Measurements from ENCODE around the gene COPG2. TPM values are rescaled to one million over a fixed set of nuclear protein-coding genes. Genes with fewer than 3 reads are reported as not detected.
"Not testable (repeated sequence)": the region's sequence is repeated elsewhere in the genome, so short reads cannot be mapped to it uniquely, and the experiment has no call there.

Gene COPG2
- total and polyA plus RNA-seq, 2 experiments from 2014 or later = 4.9 to 66.3 TPM

DNA sequence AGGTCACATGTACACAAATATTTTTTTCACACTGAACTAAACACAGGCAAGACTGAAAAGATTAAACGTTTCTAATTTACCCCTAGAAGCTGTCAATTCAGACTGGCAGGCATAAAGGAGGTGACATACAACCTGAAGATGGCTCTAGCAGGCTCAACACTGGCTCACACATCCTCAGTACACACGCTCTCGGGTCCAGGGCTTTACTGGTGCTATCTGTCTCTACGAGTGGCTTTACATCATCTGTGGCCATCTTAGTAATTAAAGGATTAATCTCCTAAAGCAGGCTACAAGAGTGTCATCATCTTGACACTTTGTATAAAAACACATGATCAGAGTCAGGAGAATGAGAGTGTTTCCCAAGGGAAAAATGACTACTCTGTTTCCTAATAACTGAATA, 57.3 kb downstream of the COPG2 start:
- no peak for TF ChIP-seq ZNF114 (CRISPR knock-in tag; IDR thresholded peaks at IDR 0.05)
- TF ChIP-seq EZH2 (IDR thresholded peaks at IDR 0.05; ENCODE audit: low read depth, unreplicated experiment) = no peak
- TF ChIP-seq, protein P1, sequence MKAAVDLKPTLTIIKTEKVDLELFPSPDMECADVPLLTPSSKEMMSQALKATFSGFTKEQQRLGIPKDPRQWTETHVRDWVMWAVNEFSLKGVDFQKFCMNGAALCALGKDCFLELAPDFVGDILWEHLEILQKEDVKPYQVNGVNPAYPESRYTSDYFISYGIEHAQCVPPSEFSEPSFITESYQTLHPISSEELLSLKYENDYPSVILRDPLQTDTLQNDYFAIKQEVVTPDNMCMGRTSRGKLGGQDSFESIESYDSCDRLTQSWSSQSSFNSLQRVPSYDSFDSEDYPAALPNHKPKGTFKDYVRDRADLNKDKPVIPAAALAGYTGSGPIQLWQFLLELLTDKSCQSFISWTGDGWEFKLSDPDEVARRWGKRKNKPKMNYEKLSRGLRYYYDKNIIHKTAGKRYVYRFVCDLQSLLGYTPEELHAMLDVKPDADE (IDR thresholded peaks at IDR 0.05) = no peak
- no peak for TF ChIP-seq ZNF331 (CRISPR knock-in tag; IDR thresholded peaks at IDR 0.05; ENCODE audit: low read depth)
- TF ChIP-seq NANOG (IDR thresholded peaks at IDR 0.05; ENCODE audit: borderline replicate concordance) = no peak
- TF ChIP-seq, protein P2, sequence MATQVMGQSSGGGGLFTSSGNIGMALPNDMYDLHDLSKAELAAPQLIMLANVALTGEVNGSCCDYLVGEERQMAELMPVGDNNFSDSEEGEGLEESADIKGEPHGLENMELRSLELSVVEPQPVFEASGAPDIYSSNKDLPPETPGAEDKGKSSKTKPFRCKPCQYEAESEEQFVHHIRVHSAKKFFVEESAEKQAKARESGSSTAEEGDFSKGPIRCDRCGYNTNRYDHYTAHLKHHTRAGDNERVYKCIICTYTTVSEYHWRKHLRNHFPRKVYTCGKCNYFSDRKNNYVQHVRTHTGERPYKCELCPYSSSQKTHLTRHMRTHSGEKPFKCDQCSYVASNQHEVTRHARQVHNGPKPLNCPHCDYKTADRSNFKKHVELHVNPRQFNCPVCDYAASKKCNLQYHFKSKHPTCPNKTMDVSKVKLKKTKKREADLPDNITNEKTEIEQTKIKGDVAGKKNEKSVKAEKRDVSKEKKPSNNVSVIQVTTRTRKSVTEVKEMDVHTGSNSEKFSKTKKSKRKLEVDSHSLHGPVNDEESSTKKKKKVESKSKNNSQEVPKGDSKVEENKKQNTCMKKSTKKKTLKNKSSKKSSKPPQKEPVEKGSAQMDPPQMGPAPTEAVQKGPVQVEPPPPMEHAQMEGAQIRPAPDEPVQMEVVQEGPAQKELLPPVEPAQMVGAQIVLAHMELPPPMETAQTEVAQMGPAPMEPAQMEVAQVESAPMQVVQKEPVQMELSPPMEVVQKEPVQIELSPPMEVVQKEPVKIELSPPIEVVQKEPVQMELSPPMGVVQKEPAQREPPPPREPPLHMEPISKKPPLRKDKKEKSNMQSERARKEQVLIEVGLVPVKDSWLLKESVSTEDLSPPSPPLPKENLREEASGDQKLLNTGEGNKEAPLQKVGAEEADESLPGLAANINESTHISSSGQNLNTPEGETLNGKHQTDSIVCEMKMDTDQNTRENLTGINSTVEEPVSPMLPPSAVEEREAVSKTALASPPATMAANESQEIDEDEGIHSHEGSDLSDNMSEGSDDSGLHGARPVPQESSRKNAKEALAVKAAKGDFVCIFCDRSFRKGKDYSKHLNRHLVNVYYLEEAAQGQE (IDR thresholded peaks at IDR 0.05; ENCODE audit: unreplicated experiment) = no peak
- no peak for TF ChIP-seq EZH2phosphoT487 (IDR thresholded peaks at IDR 0.05; ENCODE audit: unreplicated experiment)
- no peak for TF ChIP-seq JUNB (IDR thresholded peaks at IDR 0.05; ENCODE audit: unreplicated experiment)
- TF ChIP-seq, protein P3, sequence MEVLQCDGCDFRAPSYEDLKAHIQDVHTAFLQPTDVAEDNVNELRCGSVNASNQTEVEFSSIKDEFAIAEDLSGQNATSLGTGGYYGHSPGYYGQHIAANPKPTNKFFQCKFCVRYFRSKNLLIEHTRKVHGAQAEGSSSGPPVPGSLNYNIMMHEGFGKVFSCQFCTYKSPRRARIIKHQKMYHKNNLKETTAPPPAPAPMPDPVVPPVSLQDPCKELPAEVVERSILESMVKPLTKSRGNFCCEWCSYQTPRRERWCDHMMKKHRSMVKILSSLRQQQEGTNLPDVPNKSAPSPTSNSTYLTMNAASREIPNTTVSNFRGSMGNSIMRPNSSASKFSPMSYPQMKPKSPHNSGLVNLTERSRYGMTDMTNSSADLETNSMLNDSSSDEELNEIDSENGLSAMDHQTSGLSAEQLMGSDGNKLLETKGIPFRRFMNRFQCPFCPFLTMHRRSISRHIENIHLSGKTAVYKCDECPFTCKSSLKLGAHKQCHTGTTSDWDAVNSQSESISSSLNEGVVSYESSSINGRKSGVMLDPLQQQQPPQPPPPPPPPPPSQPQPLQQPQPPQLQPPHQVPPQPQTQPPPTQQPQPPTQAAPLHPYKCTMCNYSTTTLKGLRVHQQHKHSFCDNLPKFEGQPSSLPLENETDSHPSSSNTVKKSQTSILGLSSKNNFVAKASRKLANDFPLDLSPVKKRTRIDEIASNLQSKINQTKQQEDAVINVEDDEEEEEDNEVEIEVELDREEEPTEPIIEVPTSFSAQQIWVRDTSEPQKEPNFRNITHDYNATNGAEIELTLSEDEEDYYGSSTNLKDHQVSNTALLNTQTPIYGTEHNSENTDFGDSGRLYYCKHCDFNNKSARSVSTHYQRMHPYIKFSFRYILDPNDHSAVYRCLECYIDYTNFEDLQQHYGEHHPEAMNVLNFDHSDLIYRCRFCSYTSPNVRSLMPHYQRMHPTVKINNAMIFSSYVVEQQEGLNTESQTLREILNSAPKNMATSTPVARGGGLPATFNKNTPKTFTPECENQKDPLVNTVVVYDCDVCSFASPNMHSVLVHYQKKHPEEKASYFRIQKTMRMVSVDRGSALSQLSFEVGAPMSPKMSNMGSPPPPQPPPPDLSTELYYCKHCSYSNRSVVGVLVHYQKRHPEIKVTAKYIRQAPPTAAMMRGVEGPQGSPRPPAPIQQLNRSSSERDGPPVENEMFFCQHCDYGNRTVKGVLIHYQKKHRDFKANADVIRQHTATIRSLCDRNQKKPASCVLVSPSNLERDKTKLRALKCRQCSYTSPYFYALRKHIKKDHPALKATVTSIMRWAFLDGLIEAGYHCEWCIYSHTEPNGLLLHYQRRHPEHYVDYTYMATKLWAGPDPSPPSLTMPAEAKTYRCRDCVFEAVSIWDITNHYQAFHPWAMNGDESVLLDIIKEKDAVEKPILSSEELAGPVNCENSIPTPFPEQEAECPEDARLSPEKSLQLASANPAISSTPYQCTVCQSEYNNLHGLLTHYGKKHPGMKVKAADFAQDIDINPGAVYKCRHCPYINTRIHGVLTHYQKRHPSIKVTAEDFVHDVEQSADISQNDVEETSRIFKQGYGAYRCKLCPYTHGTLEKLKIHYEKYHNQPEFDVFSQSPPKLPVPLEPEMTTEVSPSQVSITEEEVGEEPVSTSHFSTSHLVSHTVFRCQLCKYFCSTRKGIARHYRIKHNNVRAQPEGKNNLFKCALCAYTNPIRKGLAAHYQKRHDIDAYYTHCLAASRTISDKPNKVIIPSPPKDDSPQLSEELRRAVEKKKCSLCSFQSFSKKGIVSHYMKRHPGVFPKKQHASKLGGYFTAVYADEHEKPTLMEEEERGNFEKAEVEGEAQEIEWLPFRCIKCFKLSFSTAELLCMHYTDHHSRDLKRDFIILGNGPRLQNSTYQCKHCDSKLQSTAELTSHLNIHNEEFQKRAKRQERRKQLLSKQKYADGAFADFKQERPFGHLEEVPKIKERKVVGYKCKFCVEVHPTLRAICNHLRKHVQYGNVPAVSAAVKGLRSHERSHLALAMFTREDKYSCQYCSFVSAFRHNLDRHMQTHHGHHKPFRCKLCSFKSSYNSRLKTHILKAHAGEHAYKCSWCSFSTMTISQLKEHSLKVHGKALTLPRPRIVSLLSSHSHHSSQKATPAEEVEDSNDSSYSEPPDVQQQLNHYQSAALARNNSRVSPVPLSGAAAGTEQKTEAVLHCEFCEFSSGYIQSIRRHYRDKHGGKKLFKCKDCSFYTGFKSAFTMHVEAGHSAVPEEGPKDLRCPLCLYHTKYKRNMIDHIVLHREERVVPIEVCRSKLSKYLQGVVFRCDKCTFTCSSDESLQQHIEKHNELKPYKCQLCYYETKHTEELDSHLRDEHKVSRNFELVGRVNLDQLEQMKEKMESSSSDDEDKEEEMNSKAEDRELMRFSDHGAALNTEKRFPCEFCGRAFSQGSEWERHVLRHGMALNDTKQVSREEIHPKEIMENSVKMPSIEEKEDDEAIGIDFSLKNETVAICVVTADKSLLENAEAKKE (CRISPR knock-in tag; IDR thresholded peaks at IDR 0.05) = no peak
- no peak for TF ChIP-seq POLR2AphosphoS5 (IDR thresholded peaks at IDR 0.05; ENCODE audit: low read depth)
- no peak for TF ChIP-seq STAT1 (IDR thresholded peaks at IDR 0.05; ENCODE audit: unreplicated experiment)
- no peak overlapping the region for H2AFZ ChIP-seq
- no peaks in the 10 kb centered on the region for H3K4me1 ChIP-seq (ENCODE audit: insufficient read depth)
- DNase-seq (ENCODE audit: low spot score) (no peak), ATAC-seq (no peak)
- Mint-ChIP-seq H3K27me3 (ENCODE audit: insufficient read depth, low read depth, poor library complexity) (no peaks in the 10 kb centered on the region), H3K9me3 (no peaks in the 10 kb centered on the region), H3K4me3 (no peak overlapping the region), H3K4me1 (no peaks in the 10 kb centered on the region), H3K36me3 (ENCODE audit: low read depth) (peaks cover 93% of the 10 kb centered on the region), H3K27ac (no peak overlapping the region)
- H3F3A ChIP-seq (replicated peaks; ENCODE audit: low read depth) = no peaks in the 10 kb centered on the region
- H4K20me1 ChIP-seq (replicated peaks; ENCODE audit: insufficient read depth) = no peaks in the 10 kb centered on the region
- H3K4me2 ChIP-seq = no peak overlapping the region
- H3K27me3 ChIP-seq (ENCODE audit: insufficient read depth) = no peaks in the 10 kb centered on the region
- no peak overlapping the region for H3K4me3 ChIP-seq
- H3K36me3 ChIP-seq (ENCODE audit: insufficient read depth) = peaks cover 15% of the 10 kb centered on the region
- no peak overlapping the region for H3K27ac ChIP-seq (ENCODE audit: low read depth)
- no peaks in the 10 kb centered on the region for H3K9me2 ChIP-seq (ENCODE audit: insufficient read depth)
- no peaks in the 10 kb centered on the region for H3K79me2 ChIP-seq (replicated peaks; ENCODE audit: insufficient read depth)

DNA sequence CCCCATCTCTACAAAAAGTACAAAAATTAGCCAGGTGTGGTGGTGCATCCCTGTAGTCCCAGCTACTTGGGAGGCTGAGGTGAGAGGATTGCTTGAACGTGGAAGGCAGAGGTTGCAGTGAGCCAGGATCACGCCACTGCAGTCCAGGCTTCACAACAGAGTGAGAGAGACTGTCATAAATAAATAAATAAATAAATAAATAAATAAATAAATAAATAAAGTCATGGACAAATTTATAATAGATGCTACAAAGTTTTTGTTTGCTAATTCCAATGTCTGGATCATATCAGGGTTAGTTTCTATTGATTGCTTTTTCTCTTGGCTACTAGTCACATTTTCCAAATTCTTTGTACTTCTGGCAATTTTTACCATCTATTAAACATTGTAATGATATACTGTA, 61.5 kb downstream of the COPG2 start:
- not testable (repeated sequence) for H3K79me2 ChIP-seq (replicated peaks; ENCODE audit: insufficient read depth); H3K4me1 Mint-ChIP-seq; H3K27me3 ChIP-seq (ENCODE audit: insufficient read depth); H3K4me2 ChIP-seq; H3K27ac ChIP-seq (ENCODE audit: low read depth); H3K27me3 Mint-ChIP-seq (ENCODE audit: insufficient read depth, low read depth, poor library complexity); H3K27ac Mint-ChIP-seq; H3K9me2 ChIP-seq (ENCODE audit: insufficient read depth); H3F3A ChIP-seq (replicated peaks; ENCODE audit: low read depth); H3K4me3 Mint-ChIP-seq; H3K4me3 ChIP-seq; DNase-seq (ENCODE audit: low spot score); H3K4me1 ChIP-seq (ENCODE audit: insufficient read depth); ATAC-seq; H3K9me3 Mint-ChIP-seq; H4K20me1 ChIP-seq (replicated peaks; ENCODE audit: insufficient read depth); H2AFZ ChIP-seq
- H3K36me3 ChIP-seq (ENCODE audit: insufficient read depth) = peaks cover 15% of the 10 kb centered on the region
- peaks cover 66% of the 10 kb centered on the region for H3K36me3 Mint-ChIP-seq (ENCODE audit: low read depth)
